Cardiac muscle cell (in vitro differentiated cells and primary cell): Measurements from ENCODE around the gene SPTB. TPM values are rescaled to one million over a fixed set of nuclear protein-coding genes. Genes with fewer than 3 reads are reported as not detected.

Experiments used
- DNase-seq, 2 donors: peaks; one replicate each; pipeline versions ENCODE4 v3.0.0 to v3.0.0-alpha.2; 2010 to 2017; ENCODE audit warnings: low read depth in 1 of 2, low spot score in 1 of 2
- H3K27ac ChIP-seq: fragments of 200-600 bp; sonication (generic); 2 replicates; pipeline ENCODE4 v1.5.1; 2016
- H3K27me3 ChIP-seq: fragments of 200-600 bp; sonication (generic); 2 replicates; pipeline ENCODE4 v1.6.0; 2016; ENCODE audit warnings: control low read depth
- H3K36me3 ChIP-seq: fragments of 200-600 bp; sonication (generic); 2 replicates; pipeline ENCODE4 v1.5.1; 2016; ENCODE audit warnings: control low read depth
- H3K4me1 ChIP-seq: fragments of 200-600 bp; sonication (generic); 2 replicates; pipeline ENCODE4 v1.8.1; 2017; ENCODE audit warnings: low read depth, mild to moderate bottlenecking, mixed run types
- H3K4me3 ChIP-seq: fragments of 200-600 bp; sonication (generic); 2 replicates; pipeline ENCODE4 v1.5.1; 2016; ENCODE audit warnings: mild to moderate bottlenecking
- H3K9me3 ChIP-seq: fragments of 200-600 bp; sonication (generic); 2 replicates; pipeline ENCODE4 v1.5.1; 2017; ENCODE audit warnings: low read depth, mild to moderate bottlenecking, control low read depth
- CTCF ChIP-seq: IDR thresholded peaks from 2 replicates; pipeline ENCODE4 v1.5.1; 2012; ENCODE audit warnings: low read depth, mild to moderate bottlenecking, low read length
- polyA plus RNA-seq: library from polyadenylated mRNA; unstranded; fragments of >200 nt; fragmentation: Nextera tagmentation; extraction: Ambion mirVana; gene quantifications from 2 replicates; pipeline ENCODE4 v1.2.1, GENCODE V29; 2016
- total RNA-seq: library from RNA; depleted of rRNA; stranded (reverse); fragments of >200 nt; gene quantifications from 2 replicates; pipeline ENCODE4 v1.2.3, GENCODE V29; 2016

SPTB gene
- total and polyA plus RNA-seq, 2 experiments from 2014 or later = 9.2 to 9.9 TPM

- Histone ChIP-seq H3K9me3 (no peaks in the 10 kb centered on the region), H3K4me1 (peaks cover 44% of the 10 kb centered on the region), H3K4me3 (no peak overlapping the region), H3K27ac (peak overlapping the region; percentile 72), H3K36me3 (no peaks in the 10 kb centered on the region), H3K27me3 (no peaks in the 10 kb centered on the region)
- DNase-seq = no peak
- peak; percentile 7 for TF ChIP-seq CTCF
These were observed 118.2 kb downstream of the SPTB start for GRCh38 chr14:64761441-64762043.

DNA sequence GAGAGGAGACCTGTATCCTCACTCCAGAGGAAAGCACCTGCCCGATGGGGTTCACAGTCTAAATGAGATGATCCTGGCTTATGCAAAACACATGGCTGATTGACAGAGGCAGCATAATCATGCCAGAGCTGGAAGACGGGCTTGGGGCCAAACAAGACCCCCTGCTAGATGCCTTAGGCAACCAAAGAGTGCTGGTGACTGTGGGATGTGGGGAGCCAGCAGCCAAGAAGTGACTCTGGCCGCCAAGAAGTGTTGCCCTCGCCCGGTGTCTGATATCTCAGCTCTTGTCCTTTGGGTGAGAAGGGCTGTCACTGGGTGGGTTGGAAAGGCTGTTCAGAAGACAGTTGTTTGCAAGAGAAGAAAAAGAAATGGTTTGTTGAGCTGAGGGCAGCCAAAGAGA is 118.8 kb downstream of the SPTB start:
- peaks cover 44% of the 10 kb centered on the region for H3K4me1 ChIP-seq

GRCh38 chr14:64760146-64760755 is 119.5 kb downstream of the SPTB start:
- H3K27me3 ChIP-seq = no peaks in the 10 kb centered on the region
- no peaks in the 10 kb centered on the region for H3K36me3 ChIP-seq
- peaks cover 44% of the 10 kb centered on the region for H3K4me1 ChIP-seq
- H3K27ac ChIP-seq = no peak overlapping the region
- H3K4me3 ChIP-seq = no peak overlapping the region
- peak; percentile 56 to 62 for DNase-seq
- H3K9me3 ChIP-seq = no peaks in the 10 kb centered on the region
- TF ChIP-seq CTCF = peak; percentile 80

More for the DNA sequence above, 118.8 kb downstream of the SPTB start:
- Histone ChIP-seq H3K4me3 (no peak overlapping the region), H3K36me3 (no peaks in the 10 kb centered on the region), H3K27ac (no peak overlapping the region), H3K27me3 (no peaks in the 10 kb centered on the region), H3K9me3 (no peaks in the 10 kb centered on the region)
- DNase-seq = no peak
- TF ChIP-seq CTCF = no peak

GRCh38 chr14:64759555-64759938 is 120.2 kb downstream of the SPTB start:
- Histone ChIP-seq H3K36me3 (no peaks in the 10 kb centered on the region), H3K4me1 (peaks cover 42% of the 10 kb centered on the region), H3K27ac (peak overlapping the region; percentile 80), H3K4me3 (no peak overlapping the region), H3K27me3 (no peaks in the 10 kb centered on the region), H3K9me3 (no peaks in the 10 kb centered on the region)
- no peak for DNase-seq
- no peak for TF ChIP-seq CTCF

GRCh38 chr14:64758691-64759554 is 120.8 kb downstream of the SPTB start:
- Histone ChIP-seq H3K9me3 (no peaks in the 10 kb centered on the region), H3K36me3 (no peaks in the 10 kb centered on the region), H3K4me1 (peaks cover 36% of the 10 kb centered on the region), H3K27me3 (no peaks in the 10 kb centered on the region), H3K4me3 (no peak overlapping the region), H3K27ac (peak overlapping the region; percentile 80)
- no peak for TF ChIP-seq CTCF
- DNase-seq = peak in 1 of 2 donors; percentile 95
